IMR-90 (cell line): Measurements from ENCODE around the gene SHB. TPM values are rescaled to one million over a fixed set of nuclear protein-coding genes. Genes with fewer than 3 reads are reported as not detected.

Experiments used
- ATAC-seq: fragments of 200-7000 bp; cut with Tn5 transposase; 2 replicates; pipeline ENCODE4 v1.9.1; 2020; ENCODE audit warnings: low read depth, mild to moderate bottlenecking, moderate library complexity
- BruUV-seq: library from RNA; stranded (reverse); fragments of 400-500 nt; replicated peaks from 2 replicates; lab custom pipeline; 2021; lab: Mats Ljungman, UMichigan
- CTCF ChIA-PET: fragments of 300-600 bp; formaldehyde crosslinking; extraction: SDS; loops from one replicate; lab custom pipeline; 2021; ENCODE audit warnings: antibody characterized with exemption; lab: Yijun Ruan, JAX
- POLR2A ChIA-PET: fragments of 300-600 bp; sonication (Branson Sonifier 250); formaldehyde crosslinking; loops from one replicate; lab custom pipeline; 2022; ENCODE audit warnings: antibody characterized with exemption; ENCODE audit not compliant: unreplicated experiment; lab: Charles Lee
- DNase-seq: peaks from one replicate; pipeline ENCODE4 v3.0.0; 2013
- H2AFZ ChIP-seq: replicated peaks from 2 replicates; pipeline ENCODE3; 2013; ENCODE audit warnings: low read length, mild to moderate bottlenecking; ENCODE audit not compliant: poor library complexity
- H2AK5ac ChIP-seq: 2 replicates; pipeline ENCODE4 v1.6.1; 2013; ENCODE audit warnings: low read depth, low read length, inconsistent platforms
- H2AK9ac ChIP-seq: replicated peaks from 2 replicates; pipeline ENCODE3; 2013; ENCODE audit warnings: mild to moderate bottlenecking, low read depth, low read length, moderate library complexity; ENCODE audit not compliant: poor library complexity
- H2BK120ac ChIP-seq: 2 replicates; pipeline ENCODE4 v1.6.1; 2013; ENCODE audit warnings: low read depth, low read length, inconsistent platforms
- H2BK15ac ChIP-seq: 3 replicates; pipeline ENCODE4 v1.6.1; 2013; ENCODE audit warnings: low read depth, low read length, inconsistent platforms
- H2BK20ac ChIP-seq: 2 replicates; pipeline ENCODE4 v1.6.1; 2013; ENCODE audit warnings: low read depth, mild to moderate bottlenecking, inconsistent platforms, low read length, moderate library complexity
- H2BK5ac ChIP-seq: 2 replicates; pipeline ENCODE4 v1.6.1; 2013; ENCODE audit warnings: mild to moderate bottlenecking, low read depth, low read length, inconsistent platforms; ENCODE audit not compliant: poor library complexity, severe bottlenecking
- H3K14ac ChIP-seq: replicated peaks from 2 replicates; pipeline ENCODE4 v1.6.1; 2013; ENCODE audit warnings: low read depth, low read length, inconsistent platforms
- H3K18ac ChIP-seq: 2 replicates; pipeline ENCODE4 v1.6.1; 2013; ENCODE audit warnings: low read depth, low read length, control low read depth
- H3K23ac ChIP-seq: 2 replicates; pipeline ENCODE4 v1.6.1; 2013; ENCODE audit warnings: low read depth, low read length, inconsistent platforms
- H3K27ac ChIP-seq: 2 replicates; pipeline ENCODE4 v1.5.1; 2013; ENCODE audit warnings: mild to moderate bottlenecking, control low read depth, low read length; ENCODE audit not compliant: insufficient read depth
- H3K27me3 ChIP-seq: 2 replicates; pipeline ENCODE4 v1.6.1; 2013; ENCODE audit warnings: low read length; ENCODE audit not compliant: control insufficient read depth, insufficient read depth
- H3K36me3 ChIP-seq: 2 replicates; pipeline ENCODE4 v1.6.1; 2013; ENCODE audit warnings: low read length, mixed read lengths; ENCODE audit not compliant: control insufficient read depth, insufficient read depth
- H3K4ac ChIP-seq: 2 replicates; pipeline ENCODE4 v1.6.1; 2013; ENCODE audit warnings: low read depth, low read length, inconsistent platforms
- H3K4me1 ChIP-seq: 2 replicates; pipeline ENCODE4 v1.6.1; 2013; ENCODE audit warnings: low read length, mixed read lengths; ENCODE audit not compliant: control insufficient read depth, insufficient read depth
- H3K4me2 ChIP-seq: 2 replicates; pipeline ENCODE4 v1.6.1; 2013; ENCODE audit warnings: low read depth, mild to moderate bottlenecking, control low read depth, low read length, moderate library complexity
- H3K4me3 ChIP-seq: 2 replicates; pipeline ENCODE4 v1.5.1; 2013; ENCODE audit warnings: low read depth, mild to moderate bottlenecking, control low read depth, low read length, moderate library complexity; ENCODE audit not compliant: insufficient read depth
- H3K56ac ChIP-seq: 2 replicates; pipeline ENCODE4 v1.6.1; 2013; ENCODE audit warnings: low read length, inconsistent platforms; ENCODE audit not compliant: insufficient read depth; ENCODE audit errors: extremely low read depth
- H3K79me1 ChIP-seq, 2 experiments: 2 replicates each; pipeline ENCODE4 v1.6.1; 2013; ENCODE audit warnings: low read length in 2 of 2, inconsistent platforms in 1 of 2, low read depth in 1 of 2
- H3K9ac ChIP-seq: 2 replicates; pipeline ENCODE4 v1.6.1; 2013; ENCODE audit warnings: low read depth, low read length, control low read depth
- H3K9me1 ChIP-seq: 2 replicates; pipeline ENCODE4 v1.6.1; 2013; ENCODE audit warnings: low read length, inconsistent platforms; ENCODE audit not compliant: insufficient read depth
- H3K9me3 ChIP-seq: 2 replicates; pipeline ENCODE4 v1.6.1; 2013; ENCODE audit warnings: low read length; ENCODE audit not compliant: control insufficient read depth, insufficient read depth
- H4K20me1 ChIP-seq: 2 replicates; pipeline ENCODE4 v1.6.1; 2013; ENCODE audit warnings: low read length, inconsistent platforms; ENCODE audit not compliant: insufficient read depth
- H4K5ac ChIP-seq: 2 replicates; pipeline ENCODE4 v1.6.1; 2013; ENCODE audit warnings: mild to moderate bottlenecking, low read depth, low read length, control low read depth
- H4K8ac ChIP-seq, 2 experiments: 2 replicates each; pipeline ENCODE4 v1.6.1; 2013; ENCODE audit warnings: low read depth in 2 of 2, low read length in 2 of 2, control low read depth in 1 of 2, inconsistent platforms in 1 of 2
- H4K91ac ChIP-seq: 2 replicates; pipeline ENCODE4 v1.6.1; 2013; ENCODE audit warnings: low read depth, low read length, inconsistent platforms; ENCODE audit not compliant: insufficient read depth
- CHD1 ChIP-seq: IDR thresholded peaks from 2 replicates; pipeline ENCODE4 v1.6.1; 2012; ENCODE audit warnings: low read depth, low read length, improper control_type of control experiment
- FOS ChIP-seq: fragments of 150-350 bp; IDR thresholded peaks from 2 replicates; pipeline ENCODE4 v1.6.1; 2016; ENCODE audit warnings: low read depth, low read length
- MAFK ChIP-seq: IDR thresholded peaks from 2 replicates; pipeline ENCODE4 v1.6.1; 2012; ENCODE audit warnings: low read depth, low read length, improper control_type of control experiment
- RAD21 ChIP-seq: IDR thresholded peaks from 2 replicates; pipeline ENCODE4 v1.6.1; 2012; ENCODE audit warnings: low read length, improper control_type of control experiment
- RCOR1 ChIP-seq: IDR thresholded peaks from 2 replicates; pipeline ENCODE4 v1.6.1; 2012; ENCODE audit warnings: mild to moderate bottlenecking, low read length, improper control_type of control experiment; ENCODE audit not compliant: insufficient replicate concordance
- WGBS, 2 experiments: methylation state at CpG; one replicate each; pipeline versions ENCODE4 v1.1.5 to v1.1.7; 2013; ENCODE audit warnings: missing lambda C conversion rate in 2 of 2; ENCODE audit not compliant: insufficient read length in 1 of 2; ENCODE audit errors: extremely low coverage in 2 of 2; 5-methylcytosine and 5-hydroxymethylcytosine counted together
- dilution Hi-C: fragments of 300-500 bp; cut with HindIII; formaldehyde crosslinking; loops from one replicate; pipeline ENCODE4 v1.14.3; 2018; ENCODE audit warnings: low sequenced_read_pairs; ENCODE audit not compliant: unreplicated experiment
- in situ Hi-C: fragments of 300-500 bp; cut with MboI; formaldehyde crosslinking; loops from 3 replicates; pipeline ENCODE4 v1.14.3; 2019; ENCODE audit warnings: low sequenced_read_pairs, inconsistent platforms, mixed read lengths
- intact Hi-C: fragments of 100-400 bp; cut with micrococcal nuclease; formaldehyde crosslinking; loops from 2 replicates; pipeline ENCODE4 v1.10.0; 2022
- polyA plus RNA-seq, 3 experiments: library from polyadenylated mRNA; depleted of rRNA; stranded (reverse); fragments of >200 nt; gene quantifications; 2 replicates each; pipeline ENCODE4 v1.2.3, GENCODE V29; 2012; ENCODE audit warnings: low replicate concordance in 1 of 3
- total RNA-seq: library from RNA; depleted of rRNA; stranded (reverse); fragments of >200 nt; gene quantifications from 2 replicates; pipeline ENCODE4 v1.2.3, GENCODE V29; 2012

The SHB gene
- total and polyA plus RNA-seq, 2 of the 4 experiments (the other 2 are of a cell fraction): 6.1 to 20.4 TPM

DNA sequence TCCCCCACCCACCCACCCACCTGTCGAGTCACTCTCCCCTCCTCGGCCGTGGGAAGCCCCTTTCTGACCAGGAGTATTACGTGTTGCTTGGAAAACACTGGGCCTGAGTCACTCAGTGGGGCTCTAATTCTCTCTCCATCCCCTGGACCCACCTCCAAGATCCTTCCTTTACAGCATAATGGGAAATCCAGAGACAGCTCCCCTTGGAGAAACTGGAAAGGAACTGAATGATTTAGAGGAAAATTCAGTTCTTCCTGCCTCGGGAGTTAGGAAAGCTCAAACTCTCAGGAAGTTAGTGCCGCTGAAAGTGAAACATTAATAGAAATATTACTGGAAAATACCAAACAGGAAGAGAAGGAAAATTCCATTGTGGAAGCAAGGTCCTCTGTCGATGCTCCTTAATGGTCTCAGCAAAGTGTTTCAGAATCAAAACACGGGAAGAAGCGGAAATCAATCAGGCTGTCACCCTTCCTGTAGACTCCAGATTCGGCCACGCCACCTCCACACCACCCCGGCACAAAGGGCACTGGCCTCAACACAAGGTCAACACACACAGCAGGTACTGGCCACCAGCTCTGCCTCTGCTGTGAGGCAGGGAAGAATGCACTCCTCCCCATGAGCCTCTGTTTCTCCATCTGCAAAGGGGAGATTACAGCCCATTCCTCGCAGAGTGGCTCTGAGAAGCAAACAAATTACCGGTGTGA is 9.6 kb downstream of the SHB start:
- WGBS, 2 experiments: no CpG with 5 or more reads among the region's 14 CpGs
- POLR2A ChIA-PET: no interaction called here
- no peak overlapping the region for H2BK20ac ChIP-seq
- H3K4ac ChIP-seq: peak overlapping the region; percentile 28; the same call in 1 of the 2 replicates
- H3K36me3 ChIP-seq: peaks cover 25% of the 10 kb centered on the region
- in situ Hi-C loops: loop anchor here (25.0 kb wide), 1 partner anchor 572 kb away; the partner anchor contains the start of gene POLR1E
- peaks cover 98% of the 10 kb centered on the region for H4K20me1 ChIP-seq
- peak overlapping the region; percentile 57; the same call in 1 of the 2 replicates for H2AK5ac ChIP-seq
- no peak overlapping the region for H4K91ac ChIP-seq
- CTCF ChIA-PET: no interaction called here
- TF ChIP-seq CHD1 (no peak), MAFK (no peak), FOS (0 out of 2 replicates have a peak, but pooled peaks have one; percentile 18), RAD21 (peak; percentile 5; the same call in 1 of the 2 replicates), RCOR1 (no peak)
- H3K23ac ChIP-seq: peak overlapping the region; percentile 53; the same call in 1 of the 2 replicates
- H3K79me1 ChIP-seq: peaks cover 0 to 89% of the 10 kb centered on the region in 2 experiments; a peak in 3 of 4 replicates
- intact Hi-C loops: no loop called here
- DNase-seq (peak; percentile 83), ATAC-seq (no peak)
- dilution Hi-C loops: loop anchor here (25.0 kb wide), 1 partner anchor 122 kb away; no protein-coding TSS in a partner anchor
- H3K4me3 ChIP-seq: no peak overlapping the region
- H3K9me1 ChIP-seq: peaks cover 60% of the 10 kb centered on the region
- no peak overlapping the region for H3K9ac ChIP-seq
- no peak overlapping the region for H3K56ac ChIP-seq
- H3K4me1 ChIP-seq: peaks cover 48% of the 10 kb centered on the region
- H3K9me3 ChIP-seq: no peaks in the 10 kb centered on the region
- no peak overlapping the region for H2AK9ac ChIP-seq
- H2BK5ac ChIP-seq: no peak overlapping the region
- 0 out of 2 replicates have a peak overlapping the region, but pooled peaks have one; percentile 42 for H2BK120ac ChIP-seq
- no peak overlapping the region; the same call in 1 of the 2 replicates for H3K4me2 ChIP-seq
- H3K18ac ChIP-seq: no peak overlapping the region
- peak overlapping the region in 1 of 2 experiments; percentile 53; a peak in 1 of 4 replicates for H4K8ac ChIP-seq
- no TSS peak for BruUV-seq
- H3K27ac ChIP-seq: peak overlapping the region; percentile 5; the same call in 1 of the 2 replicates
- no peak overlapping the region; the same call in 1 of the 2 replicates for H3K14ac ChIP-seq
- H4K5ac ChIP-seq: 0 out of 2 replicates have a peak overlapping the region, but pooled peaks have one; percentile 12
- H2AFZ ChIP-seq: peak overlapping the region; percentile 40
- H2BK15ac ChIP-seq: no peak overlapping the region
- no peaks in the 10 kb centered on the region for H3K27me3 ChIP-seq
